GM19438 (cell line): ENCODE results near the gene CFAP20.

Experiments
- ATAC-seq: cut with Tn5 transposase; IDR thresholded peaks from one replicate; pipeline ENCODE4 v1.9.1; 2021; ENCODE audit warnings: low read depth; ENCODE audit not compliant: unreplicated experiment

The CFAP20 gene

GRCh38 chr16:58125781-58126335 is 3.3 kb downstream of the CFAP20 start:
- ATAC-seq, result no peak

DNA sequence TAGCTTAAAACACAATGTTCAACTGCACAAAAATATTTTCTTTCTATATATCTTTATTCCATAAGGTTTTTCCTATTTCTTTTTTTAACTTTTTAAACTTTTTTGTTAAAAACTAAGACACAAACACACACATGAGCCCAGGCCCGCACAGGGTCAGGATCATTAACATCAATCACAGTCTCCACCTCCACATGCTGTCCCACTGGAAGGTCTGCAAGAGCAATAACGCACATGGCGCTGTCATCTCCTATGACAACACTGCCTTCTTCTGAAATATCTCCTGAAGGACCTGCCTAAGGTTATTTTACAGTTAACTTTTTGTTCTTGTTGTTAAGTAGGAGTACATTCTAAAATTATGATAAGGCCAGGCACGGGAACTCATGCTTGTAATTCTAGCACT is 4.1 kb downstream of the CFAP20 start:
- no peak for ATAC-seq

- no peak for ATAC-seq
Measured at GRCh38 chr16:58124601-58124915, 4.6 kb downstream of the CFAP20 start.

GRCh38 chr16:58123896-58124600 is 5.1 kb downstream of the CFAP20 start:
- no peak for ATAC-seq

DNA sequence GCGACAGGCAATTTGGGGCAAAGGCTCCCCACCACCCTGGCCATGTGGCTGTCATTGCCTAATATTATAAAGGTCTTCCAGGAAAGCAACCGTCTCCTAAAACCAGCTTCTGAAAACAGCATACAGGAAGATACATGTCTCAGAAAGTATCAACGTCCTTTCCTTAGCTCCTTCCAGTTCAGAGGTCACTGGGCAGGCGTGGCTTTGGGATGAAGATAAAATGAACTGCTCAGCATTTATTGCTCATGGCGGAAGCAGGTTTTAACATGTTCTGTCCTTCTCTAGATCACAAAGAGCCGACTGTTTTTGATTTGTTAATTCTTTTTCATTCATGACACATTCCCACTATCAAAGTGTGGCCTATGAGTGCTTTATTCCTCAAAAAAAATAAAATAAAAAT is 8.0 kb downstream of the CFAP20 start:
- no peak for ATAC-seq

DNA sequence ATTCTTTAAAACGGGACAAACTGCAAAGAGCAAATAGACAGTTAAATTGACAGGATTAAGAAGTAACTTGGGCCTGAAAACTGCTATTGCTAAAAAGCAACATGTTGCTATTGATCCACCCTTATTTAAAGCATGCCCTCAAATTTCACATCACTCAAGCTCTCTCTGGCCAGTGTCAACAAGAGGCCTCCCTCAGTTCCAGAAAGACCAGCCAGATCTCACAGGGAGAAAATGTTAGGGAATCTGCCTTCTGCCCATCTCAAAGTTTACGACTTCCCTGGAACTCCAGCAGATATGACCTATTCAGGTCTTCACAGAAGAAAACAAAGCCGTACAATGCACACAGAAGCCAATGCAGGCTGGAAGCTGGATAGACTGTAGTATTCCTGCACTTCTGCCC is 8.9 kb downstream of the CFAP20 start:
- no peak for ATAC-seq

DNA sequence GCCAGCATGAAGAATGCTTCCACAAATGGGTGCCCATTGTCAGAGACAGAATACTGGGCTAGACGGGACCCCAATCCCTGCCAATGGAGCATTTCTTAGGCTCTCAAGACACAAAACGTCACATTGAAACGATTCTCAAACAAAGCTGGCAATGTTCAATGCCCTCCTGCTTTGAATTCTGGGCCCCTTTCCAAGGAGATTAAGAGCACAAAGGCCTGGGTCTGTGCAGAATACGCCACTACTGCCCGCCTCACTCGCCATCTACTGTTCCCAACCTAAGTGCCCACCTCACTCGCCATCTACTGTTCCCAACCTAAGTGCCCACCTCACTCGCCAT is 9.7 kb downstream of the CFAP20 start:
- ATAC-seq, result no peak

GRCh38 chr16:58118801-58119508 is 10.2 kb downstream of the CFAP20 start:
- ATAC-seq, result no peak

DNA sequence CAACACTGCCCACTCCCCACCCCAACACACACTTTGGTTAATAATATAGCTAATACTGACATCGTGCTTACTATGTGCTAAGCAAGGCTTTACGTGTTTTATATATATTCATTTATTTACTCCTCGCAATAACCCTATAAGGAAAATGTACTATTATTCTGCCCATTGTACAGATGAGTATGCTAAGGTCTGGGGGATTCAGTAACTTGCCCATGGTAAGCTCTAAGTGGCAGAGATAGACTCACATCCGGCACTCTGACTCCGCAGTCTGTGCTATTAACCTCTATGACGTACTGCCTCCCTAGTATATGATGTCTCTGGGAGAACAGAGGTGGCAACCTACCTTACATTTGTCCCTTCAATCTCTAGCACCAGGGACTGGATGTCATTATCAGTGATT is 12.7 kb downstream of the CFAP20 start:
- ATAC-seq, result no peak

DNA sequence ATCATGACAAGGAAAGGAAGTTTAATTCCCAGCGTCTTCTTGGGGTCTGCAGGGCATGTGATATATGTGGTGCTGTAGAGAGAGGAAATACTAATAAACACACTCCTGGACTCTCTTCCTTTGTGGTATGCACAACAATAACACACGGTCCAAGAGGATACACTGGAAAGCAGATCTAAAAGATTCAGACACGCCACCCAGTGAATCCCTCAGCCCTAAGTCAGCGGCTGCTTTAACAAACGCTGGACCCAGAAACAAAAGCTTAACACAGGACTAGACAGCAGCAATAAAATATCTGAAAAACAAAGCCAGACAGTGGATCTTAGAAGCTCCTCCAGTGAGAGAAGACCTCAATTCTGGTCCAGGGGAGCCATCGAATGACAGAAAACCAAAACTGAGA is 13.1 kb downstream of the CFAP20 start:
- no peak for ATAC-seq

GRCh38 chr16:58114827-58115825 is 14.1 kb downstream of the CFAP20 start:
- no peak for ATAC-seq

DNA sequence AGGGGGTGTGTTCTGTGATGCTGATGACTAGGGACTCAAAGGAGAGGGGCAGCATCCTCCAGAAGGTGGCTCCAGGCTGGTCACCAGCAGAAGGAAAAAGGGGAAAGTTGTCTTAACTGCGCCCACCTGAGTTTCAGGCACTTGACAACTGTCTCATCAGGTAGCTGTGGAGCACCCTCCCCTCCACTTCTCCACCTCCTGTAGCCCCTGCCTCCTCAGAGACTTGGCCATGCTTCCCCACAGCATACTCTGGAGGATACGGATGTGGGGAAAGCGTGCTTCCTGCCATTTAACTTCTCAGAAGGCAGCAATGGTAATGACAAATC is 17.9 kb downstream of the CFAP20 start:
- no peak for ATAC-seq

DNA sequence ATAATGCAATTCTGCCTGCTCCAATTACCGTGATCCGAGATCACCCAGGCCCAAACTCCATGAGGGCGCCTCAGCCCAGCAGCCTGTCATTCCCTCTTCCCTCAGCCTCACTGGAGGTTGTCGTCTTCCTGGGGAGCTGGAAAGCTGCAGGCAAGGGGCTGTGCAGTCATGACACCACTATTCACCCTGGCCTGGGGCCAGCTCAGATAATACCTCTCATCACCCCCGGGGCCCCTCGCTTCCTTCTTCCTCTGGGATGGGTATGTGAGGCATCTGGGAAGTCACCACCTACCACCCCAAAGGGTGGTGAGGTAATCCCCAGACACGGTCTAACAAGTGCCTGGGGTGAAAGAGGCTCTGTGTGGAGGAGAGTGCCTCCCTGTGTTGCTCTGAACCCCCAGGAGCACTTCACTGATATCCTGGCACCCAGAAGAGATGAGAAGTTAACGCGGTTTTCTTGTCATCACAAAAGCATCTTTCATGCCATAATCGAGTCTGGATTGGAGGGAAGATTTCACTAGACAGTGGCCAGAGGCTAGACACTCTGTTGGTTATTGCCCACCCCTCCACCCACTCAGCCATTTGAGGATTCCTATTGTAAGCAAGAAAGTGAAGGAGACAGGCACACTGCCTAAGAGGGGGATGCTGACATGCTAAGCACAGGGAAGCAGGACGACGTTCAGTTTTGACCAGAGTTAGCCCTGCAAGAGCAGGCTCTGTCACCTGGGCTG is 18.4 kb downstream of the CFAP20 start:
- ATAC-seq, result no peak

GRCh38 chr16:58109881-58110280 is 19.3 kb downstream of the CFAP20 start:
- ATAC-seq, result no peak

DNA sequence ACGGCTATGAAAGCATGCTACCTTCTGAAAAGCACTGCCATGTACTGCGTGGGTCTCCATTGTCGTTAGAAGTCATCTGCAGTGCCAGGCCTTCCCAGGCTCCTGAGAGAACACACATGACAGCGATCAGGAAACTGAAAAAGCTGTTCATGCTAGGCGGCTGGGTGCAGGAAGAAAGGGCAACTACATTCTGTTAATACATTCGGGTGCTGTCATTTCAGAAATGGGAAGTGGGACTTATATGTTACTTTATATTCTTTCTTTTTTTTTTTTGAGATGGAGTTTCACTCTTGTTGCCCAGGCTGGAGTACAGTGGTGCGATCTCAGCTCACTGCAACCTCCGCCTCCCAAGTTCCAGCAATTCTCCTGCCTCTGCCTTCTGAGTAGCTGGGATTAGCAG is 19.9 kb downstream of the CFAP20 start:
- no peak for ATAC-seq

- no peak for ATAC-seq
Measured at GRCh38 chr16:58107709-58108108, 21.5 kb downstream of the CFAP20 start.

GRCh38 chr16:58107228-58107627 is 22.0 kb downstream of the CFAP20 start:
- ATAC-seq, result no peak

GRCh38 chr16:58105631-58106030 is 23.6 kb downstream of the CFAP20 start:
- ATAC-seq, result no peak

DNA sequence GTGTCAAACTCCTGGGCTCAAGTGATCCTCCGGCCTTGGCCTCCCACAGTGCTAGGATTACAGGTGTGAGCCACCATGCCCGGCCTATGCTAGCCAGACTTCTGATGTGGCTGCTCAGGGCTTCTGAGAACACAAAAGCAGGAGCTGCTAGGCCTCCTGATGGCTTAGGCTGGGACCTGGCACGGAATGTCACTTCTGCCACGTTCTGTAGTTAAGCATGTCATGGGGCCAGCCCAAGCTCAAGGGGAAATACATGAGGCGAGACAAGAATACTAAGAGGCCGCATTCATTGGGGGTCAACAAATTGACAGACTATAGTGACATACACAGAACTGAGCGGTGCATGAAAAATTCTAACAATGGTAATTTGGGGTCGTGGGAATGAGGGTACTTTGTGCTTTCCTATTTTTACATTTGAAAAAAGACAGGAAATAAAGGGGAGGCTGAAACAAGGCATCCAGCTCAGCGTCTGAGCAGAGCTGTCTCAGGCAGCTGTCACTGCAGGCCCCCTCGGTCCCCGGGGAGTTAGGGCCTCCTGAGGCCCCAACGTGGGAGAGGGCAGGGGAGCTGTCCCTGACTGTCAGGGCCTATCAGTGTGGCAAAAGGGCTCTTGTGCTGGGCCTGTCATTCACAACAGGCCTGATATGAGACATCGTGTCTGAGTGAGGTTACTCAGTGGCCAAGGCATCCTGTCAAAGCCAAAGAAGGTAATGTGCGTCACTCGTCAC is 26.4 kb downstream of the CFAP20 start:
- peak; percentile 64 for ATAC-seq

GRCh38 chr16:58099956-58100300 is 29.3 kb downstream of the CFAP20 start:
- ATAC-seq, result no peak
